ENCODE results near the gene NPB.
A peak's percentile ranks its signal among the peaks of the same experiment; 100 is the strongest.

The NPB gene

DNA sequence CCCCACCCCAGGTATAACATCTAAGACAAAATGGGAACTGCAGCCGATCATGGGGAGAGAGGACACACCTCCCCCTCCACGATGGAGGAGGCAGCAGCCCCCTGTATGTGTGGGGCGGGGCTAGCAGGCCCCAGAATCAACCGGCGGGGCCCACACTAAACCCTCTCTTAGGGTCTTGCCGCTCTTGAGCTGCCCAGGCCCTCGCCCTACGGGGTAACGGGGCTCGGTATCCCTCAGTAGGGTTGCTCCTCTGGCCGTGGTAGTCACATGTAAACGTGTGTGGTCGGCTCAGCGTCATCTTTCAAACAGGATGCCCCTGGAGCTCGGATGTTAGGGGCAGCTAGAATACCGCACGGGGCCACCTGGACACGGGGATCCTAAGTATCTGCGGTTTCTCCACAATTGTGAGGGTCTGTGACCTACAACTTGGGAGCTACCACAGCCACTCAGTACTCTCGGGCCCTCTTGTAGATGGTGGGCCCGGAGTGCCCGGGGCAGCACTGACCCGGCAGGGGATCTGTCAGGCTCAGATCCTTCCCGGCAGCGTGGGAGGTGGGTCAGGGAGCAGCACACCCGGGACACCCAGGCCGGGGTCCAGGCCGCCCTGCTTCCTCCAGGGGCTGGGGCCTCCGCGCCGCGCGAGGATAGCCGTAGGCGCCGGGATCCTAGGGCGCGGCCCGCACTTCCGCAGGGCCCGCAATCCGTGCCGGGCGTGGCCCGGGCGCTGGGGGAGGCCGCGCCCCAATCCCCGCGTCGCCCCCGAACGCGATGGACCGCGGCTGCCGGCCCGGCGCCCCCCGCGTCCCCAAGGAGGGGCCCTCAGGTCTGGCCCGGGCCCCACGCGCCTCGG is 31.7 kb upstream of the NPB start:
- peak; percentile 23 for DNase-seq

DNA sequence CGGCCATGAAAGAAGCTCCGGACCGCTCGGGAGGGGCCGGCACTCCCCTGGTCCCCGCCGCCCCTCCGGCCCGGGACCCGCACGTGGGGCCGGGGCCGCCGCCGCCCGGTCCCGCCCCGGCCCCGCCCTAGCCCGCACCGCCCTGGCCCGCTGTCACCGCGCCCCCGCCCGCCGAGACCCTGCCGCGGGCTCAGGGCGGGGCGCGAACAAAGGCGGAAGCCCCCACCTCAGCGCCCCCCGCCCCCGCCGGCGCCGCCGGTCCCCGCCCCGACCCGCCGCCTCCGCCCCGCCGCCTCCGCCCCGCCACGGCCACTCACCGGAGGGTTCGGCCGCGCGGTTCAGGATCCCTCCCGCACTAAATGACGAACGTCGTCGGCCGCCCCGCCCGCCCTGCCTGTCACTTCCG is 31.1 kb upstream of the NPB start, which contains the start of gene ARHGDIA:
TSS of gene ARHGDIA (minus strand) at position 357 of the 406 bp plus-strand sequence. CDS start 1,407 bp downstream, outside the sequence.
- DNase-seq = no peak

DNA sequence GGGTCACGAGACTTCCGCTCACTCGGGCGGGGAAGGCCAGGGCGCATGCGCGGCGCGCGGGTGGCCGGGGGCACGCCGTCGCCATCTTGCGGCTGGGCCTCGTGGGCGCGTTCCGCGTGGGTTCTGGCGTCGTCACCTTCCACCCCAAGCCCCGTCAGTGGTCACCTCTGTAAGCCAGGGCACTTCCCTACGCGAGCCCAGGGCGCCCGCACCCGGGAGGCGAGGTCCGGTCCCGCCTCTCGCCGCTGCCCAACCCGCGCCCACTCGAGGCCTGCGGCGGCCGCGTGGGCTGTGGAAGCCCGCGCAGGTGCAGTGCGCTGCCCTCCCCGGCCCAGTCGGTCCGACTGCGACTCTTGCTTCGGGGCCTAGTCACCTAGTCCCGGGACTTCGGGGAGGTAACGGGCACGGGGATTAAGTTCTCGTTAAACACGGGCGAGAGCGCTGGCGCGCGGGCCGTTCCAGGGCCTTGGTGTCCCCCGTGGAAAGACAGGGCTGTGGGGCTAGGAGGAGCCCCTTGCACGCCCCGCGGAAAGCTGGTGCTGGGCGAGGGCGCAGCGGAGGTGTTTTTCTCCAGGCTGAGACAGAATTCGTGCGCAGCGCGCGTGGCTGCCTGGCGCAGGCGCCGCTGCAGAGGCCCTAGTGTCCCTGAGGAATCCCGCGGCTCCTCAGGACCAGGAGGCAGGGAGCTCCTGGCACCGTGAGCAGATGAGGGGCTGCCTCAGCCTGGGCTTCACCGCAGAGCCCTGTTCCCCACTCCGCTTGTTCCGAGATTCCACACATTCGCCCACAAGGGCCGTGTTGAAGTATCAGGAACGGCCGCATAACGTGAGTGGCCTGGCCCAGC is 30.4 kb upstream of the NPB start:
- peak; percentile 69 for DNase-seq

DNA sequence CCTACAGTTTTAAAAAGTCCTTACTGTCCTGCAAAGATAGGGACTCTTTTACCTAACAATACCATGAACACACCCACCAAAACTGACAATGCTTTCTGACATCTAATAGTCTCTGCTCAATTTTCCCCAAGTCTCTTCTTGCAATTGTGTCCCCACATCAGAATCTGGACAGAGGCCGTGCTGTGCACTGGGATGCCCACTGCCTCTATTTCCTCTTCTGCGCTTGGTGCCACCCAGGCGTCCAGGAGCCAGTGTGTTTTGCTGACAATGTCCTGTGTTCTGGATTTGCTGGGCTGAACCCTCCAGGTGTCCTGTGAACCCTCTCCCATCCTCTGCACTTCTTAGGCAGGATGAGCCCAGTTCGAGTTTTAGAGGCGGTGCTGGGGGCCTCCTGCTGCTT is 24.5 kb upstream of the NPB start:
- no peak for DNase-seq

DNA sequence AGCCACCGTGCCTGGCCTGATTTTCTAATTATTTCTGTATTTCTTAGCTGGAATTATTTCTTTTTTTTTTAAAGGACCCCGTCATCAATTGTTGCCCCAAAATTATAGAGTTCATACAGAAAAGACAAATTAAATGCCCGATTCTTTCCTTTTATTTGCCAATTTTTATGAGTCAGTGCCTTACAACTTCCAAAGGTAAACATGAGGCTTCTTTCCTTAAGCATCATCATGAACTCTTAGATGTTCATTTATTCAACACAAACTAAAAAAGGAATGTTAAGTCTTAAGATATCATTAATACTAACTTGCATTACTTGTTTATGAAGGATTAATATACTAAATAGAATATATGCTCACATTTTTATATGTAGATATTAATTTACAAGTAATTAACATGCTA is 23.7 kb upstream of the NPB start:
- DNase-seq = no peak

DNA sequence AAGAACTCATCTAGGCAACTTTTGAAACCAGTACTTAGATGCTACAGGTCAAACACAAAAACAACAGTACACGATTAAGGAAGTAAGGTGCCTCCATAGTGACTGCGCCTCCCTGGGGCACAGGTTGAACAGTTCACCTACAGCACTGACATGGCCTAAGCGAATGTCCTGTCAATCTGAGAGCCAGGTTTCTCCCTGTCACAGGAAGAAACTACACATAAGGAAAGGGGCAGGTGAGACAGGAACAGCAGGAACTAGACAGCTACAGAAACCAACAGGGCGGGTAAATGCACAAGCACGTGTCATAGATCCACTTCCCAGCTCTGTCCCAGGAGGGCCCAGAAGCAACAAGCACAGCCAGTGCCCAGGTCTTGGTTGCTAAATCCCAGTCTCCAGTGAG is 22.9 kb upstream of the NPB start:
- no peak for DNase-seq

DNA sequence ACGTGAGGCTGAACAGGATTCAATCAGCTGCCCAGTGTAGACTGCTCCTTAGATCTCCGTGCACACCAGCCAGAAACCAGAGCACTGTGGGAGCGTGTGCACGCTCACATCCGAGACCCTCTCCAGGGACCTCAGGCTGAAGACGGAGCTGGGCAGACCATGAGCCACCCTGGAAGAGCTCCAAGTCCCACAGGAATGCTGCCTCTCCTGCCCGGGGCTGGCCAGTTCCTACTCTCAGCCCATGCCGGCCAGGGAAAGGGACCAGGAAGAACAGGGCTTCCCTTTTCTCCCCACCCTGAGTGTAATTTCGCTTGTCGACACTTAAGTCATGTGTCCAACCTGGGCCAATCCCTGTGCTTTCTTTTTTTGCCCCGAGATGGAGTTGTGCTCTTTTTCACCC is 17.5 kb upstream of the NPB start:
- DNase-seq = no peak

DNA sequence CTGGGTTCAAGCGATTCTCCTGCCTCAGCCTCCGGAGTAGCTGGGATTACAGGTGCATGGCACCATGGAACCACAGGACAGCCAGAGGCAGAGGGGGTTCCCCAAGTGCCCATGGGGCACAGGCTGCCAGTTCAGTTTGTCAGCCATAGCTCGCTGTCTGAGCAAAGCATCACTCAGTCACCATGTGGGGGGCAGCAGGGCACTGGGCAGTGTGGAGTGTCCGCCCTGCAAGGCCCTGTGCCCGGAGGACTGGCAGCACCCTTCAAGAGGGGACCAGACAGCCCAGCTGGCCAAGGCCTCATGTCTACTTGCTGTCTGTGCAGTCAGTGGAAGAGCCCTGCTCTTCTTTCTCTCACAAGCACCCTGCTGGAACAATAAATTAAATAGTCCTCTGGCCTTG is 17.1 kb upstream of the NPB start:
- no peak for DNase-seq

DNA sequence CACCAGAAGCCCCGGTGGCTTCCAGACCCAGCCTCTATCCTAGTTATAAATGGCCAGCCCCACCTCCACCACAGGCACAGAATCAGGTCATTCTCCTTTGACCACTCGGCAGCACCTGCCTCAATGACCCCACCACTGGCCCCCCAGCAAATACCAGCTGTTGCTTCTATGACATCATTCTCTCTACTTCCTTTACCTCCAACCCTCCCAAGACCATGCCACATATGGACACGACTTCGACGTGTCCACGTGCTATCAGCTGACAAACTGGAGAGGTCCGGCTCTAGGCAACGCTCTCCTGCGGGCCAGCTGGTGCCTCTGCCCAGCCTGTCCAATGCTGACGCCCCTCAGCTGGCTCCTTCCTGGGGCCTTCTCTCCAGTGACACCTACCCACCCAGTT is 16.6 kb upstream of the NPB start:
- no peak for DNase-seq

DNA sequence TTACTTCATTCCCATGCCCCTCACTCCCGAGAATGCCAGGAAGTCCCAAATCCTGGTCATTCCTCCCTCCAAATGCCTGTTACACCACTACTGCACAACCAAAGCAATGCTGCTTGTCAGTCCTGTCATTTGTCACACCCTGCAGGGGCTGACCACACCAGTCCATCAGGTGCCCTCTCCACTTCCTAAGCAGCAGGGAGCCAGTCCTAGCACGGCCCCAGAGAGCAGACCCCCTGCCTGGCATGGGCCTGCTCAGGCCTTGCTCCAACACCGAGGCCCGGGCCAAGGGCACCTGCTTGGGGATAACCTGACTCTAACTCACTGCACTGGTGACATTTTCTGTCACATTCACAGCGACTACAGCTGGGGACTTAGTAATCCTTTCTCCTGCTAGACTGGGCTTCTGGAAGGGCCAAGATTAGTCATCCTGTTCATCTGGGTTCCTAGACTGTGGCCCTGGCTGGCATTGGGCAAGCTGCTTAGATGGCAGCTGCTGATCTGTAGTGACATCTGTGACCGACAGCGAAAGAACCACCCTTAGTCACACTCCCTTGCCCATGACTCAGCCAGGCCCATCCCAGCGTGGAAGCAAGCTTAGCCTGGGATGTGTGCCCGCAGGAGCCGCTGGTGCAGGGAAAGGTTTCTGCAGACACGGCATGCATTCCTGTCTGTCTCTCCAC is 16.0 kb upstream of the NPB start:
- no peak for DNase-seq

DNA sequence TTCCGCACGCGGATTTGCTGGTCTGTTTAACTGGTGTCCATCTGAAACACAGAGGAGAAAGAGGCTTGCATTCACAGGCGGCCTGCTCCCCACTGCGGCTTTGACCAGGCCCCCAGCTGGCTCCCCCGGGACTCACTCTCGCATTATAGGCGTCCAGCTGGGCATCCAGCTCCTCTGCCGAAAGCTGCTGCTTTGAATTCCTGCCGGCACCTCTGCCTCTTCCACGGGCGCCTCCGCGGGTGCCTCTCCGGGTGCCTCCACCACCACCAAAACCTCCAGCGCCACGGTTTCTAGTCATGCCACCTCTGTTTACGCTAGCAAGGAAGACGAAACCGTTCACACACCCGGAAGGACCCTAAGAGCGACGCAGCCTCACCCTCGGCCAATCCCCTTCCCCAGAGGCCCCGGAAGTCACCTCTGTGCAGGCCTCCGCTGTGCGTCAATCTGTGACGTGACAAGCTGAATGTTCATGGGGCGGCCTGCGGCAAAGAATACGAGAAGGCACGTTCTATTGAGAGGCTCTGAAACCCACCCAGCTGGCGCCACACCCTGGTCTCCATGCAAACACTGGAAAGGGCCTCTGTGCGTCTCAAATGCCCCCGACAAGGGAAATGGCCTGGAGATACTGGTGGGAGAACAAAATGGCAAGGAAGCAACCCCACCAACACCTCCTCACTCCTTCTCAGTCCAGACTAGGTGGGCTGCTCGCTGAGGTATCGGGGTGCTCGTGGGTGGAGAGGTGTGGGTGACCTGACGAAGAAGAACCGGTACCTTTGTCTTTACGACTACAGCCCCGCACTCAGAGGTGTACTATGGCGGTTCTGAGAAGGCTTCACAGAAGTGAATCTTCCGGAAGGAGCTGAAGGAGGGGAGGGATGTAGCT is 13.7 kb upstream of the NPB start:
- no peak for DNase-seq

DNA sequence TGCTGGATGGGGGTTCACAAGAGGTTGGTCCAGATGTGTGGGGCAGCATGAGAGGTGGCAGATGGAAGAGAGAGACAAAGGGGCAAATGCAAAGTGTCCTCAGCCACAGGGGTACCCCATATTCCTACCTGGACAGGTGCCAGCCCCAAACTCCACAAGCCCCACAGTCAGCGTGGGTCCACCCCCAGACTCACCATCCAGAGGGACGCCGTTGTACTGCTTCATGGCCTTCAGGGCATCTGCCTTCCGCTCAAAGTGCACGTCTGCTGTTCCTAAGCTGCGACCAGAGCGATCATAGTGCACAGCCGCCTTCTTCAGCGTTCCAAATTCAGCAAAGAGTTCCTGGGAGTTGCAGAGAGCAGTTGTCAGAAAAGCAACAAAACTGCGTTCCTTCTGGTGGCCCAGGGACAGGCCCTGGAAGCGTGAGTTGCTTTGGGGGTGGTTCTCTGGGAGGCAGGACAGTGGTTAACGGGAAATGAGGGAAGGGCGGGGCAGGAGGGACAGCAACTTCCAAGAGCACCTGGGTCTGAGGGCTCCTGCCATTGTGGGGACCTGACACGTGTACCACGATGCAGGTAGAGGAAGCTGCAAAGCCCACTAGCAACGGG is 12.9 kb upstream of the NPB start:
- no peak for DNase-seq

DNA sequence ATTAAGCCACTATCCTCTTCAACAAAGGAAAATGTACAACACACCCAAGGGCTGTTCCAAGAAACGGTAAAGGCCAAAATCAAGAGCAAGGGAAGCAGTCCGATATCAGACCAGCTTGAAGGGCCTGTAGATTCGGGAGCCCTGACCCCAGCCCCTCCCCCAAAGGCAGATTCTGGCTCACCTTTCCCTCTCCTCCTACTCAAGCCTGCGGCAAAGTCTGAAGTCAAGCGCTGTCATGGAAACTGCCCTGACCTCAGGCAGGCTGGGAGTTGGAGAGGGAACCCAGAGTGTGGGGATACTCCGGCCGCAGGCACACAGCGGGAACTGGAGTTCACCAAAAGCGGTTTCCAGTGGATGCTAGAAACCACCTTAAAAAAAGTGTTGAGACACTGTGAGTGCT is 12.4 kb upstream of the NPB start:
- DNase-seq = no peak

DNA sequence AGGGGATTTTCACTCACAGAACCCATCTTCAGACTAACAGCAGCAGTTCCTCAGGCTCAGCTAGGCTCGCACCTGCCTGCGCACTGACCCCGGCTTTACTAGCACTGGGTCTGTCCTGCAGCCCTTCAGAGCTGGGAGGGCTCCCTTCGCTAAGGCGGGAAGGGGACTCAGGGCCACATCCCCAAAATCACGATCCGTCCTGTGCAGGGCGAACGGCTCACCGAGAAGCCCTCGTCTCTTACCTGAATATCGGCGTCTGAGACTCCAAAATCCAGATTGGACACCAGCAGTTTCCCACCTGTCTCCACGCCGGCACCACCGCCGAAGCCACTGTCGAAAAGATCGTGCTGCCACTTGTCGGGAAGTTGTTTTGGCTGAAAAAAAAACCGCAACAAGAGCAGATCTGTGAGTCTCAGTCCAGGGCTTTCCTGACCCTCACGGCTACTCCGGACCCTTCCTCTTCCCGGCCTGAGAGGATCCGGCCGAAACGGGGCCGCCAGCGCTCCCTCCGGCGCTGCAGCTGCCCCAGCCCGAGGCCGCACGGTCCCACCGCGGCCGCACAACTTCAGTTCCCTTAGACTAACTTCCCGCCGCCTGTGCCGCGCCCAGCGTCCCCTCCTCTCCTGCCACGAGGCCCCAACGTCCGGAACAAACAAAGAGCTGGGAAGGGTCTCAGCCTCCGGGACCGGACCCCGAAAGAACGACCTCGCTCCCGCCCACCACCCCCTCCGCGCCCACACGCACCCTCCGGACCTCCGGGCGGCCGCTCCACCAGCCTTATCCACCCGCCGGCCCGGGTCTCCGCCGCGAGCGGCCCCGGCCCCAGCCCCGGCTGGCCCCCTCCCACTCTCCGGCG is 11.4 kb upstream of the NPB start:
- no peak for DNase-seq

DNA sequence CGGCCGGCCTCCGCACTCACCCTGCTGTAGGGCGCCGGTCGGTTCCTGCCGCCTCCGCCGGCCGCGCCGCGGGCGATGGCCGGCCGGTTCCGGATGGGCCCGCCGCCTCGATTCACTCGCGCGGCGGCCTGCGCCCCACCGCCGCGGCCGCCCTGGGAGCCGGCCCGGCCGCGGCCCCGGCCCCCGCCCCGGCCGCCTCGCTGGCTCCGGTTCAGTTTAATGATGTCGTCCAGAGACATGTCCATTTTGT is 10.8 kb upstream of the NPB start:
- no peak for DNase-seq

DNA sequence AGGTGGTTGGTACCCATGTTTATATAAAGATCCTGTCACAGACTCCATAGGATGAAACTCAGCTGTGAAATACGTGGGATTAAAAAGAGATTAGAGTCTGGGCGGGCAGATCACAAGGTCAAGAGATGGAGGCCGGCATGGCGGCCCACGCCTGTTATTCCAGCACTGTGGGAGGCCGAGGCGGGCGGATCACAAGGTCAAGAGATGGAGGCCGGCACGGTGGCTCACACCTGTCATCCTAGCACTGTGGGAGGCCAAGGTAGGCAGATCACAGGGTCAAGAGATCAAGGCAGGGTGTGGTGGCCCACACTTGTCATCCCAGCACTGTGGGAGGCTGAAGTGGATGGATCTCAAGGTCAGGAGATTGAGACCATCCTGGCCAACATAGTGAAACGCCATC is 6.6 kb upstream of the NPB start:
- no peak for DNase-seq

DNA sequence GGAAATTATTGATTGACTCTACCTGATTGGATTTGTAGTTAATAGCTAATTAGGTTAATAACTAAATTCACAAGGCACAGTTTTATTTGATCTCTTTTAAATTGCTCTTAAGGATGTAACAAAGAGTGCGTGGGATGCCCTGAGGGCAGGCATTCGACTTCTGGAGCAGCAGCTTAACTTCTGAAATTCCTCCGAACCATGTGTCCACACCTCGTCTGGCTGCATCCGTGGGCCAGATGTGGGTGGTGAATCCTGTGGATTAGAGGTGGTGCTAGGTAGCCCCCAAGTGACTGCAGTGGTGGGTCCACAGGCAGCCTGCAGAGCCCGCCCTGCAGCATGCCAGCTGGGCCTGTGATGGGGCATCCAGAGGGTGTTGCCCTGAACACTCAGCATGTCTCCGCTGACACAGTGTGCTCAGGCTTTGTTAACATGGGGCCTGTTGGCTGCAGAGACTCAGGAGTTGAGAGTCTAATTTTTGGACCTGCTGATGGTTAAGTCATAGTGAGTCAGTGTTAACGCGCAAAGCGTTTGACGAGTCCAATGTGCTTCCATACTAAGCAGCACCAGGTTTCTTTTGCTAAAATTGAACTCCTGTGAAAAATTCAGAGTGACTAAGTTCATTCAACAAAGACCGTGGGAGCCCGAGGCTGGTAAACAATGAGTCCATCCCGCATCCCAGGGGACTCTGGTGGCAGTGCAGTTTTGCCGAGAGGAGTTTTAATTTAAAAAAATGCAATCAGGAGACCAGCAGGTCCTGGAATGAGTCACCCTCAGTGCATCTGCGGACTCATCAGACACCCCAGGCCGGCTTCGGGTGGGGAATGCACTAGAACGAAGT is 3.8 kb upstream of the NPB start:
- no peak for DNase-seq

DNA sequence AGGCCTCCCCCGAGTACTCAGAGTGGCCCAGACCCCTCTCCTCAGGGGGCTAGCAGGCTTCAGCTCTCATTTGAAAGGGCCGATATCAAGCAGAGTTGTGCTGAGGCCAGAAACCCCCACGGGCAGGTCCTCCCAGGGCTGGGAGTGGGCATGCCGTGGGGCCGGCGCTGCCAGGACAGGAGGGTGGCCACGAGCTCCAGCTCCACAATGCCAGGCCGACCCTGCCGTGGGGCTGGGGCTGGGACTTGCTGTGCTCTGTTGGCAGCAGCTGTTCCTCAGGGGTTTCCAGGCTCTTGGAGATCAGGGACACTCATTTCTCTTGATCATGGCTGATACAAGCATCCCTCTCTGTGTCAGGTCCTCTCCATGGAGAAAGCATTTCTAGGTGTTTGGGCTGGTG is 3.2 kb upstream of the NPB start:
- no peak for DNase-seq

DNA sequence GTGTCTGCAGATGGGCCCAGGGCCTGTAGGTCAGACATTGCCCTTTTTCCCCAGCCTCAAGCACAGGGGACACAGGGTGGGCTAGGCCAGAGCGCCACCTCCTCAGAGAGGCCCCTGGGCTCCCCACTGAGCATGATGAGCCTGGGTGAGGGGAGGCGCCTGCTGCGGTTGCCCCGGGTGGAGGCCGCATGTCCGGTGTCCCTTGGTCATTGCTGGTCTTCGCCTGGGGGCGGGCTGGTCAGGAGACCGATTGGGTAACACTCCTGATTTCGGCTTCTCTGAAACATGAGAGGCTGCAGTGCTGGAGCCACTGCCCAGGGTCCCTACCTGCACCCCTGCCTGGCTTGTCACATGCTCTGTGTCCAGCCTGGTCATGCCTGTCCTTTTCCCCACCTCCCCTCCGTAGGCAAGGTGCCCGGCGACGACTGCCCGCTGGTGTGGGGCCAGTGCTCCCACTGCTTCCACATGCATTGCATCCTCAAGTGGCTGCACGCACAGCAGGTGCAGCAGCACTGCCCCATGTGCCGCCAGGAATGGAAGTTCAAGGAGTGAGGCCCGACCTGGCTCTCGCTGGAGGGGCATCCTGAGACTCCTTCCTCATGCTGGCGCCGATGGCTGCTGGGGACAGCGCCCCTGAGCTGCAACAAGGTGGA is 2.4 kb upstream of the NPB start:
- no peak for DNase-seq
